HG03558 (cell line): ENCODE data around the gene BAIAP2.
"Not testable (repeated sequence)": the region's sequence is repeated elsewhere in the genome, so short reads cannot be mapped to it uniquely, and the experiment has no call there.

Experiments used
- ATAC-seq: cut with Tn5 transposase; IDR thresholded peaks from one replicate; pipeline ENCODE4 v1.9.1; 2021; ENCODE audit warnings: moderate number of reproducible peaks; ENCODE audit not compliant: unreplicated experiment; ENCODE audit errors: extremely low read depth

The BAIAP2 gene

DNA sequence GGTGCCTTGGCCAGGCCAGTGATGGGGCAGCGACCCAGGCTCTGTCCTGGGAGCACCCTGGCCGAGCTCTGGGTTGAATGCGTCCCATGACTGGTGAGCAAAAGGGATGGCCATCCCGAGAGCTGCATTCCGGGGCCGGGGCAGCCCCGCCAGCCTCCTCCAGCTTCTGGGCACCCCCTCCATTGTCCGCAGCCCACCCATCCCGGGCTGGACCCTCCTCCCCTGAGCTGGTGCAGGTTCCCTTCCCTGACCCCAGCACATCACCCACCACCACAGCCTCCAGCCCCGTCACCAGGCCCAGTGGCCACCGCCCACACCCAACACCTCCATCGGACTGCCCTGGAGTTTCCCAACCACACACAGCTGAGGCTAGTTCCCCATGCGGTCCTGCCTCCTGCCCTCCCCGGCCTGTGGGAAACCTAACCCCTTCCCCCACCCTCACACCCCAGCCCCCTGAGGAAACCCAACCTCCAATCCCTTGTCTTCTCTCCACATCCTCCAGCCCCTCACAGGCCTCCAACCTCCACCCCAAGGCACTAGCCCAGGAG, 114.1 kb downstream of the BAIAP2 start:
- ATAC-seq, result no peak

DNA sequence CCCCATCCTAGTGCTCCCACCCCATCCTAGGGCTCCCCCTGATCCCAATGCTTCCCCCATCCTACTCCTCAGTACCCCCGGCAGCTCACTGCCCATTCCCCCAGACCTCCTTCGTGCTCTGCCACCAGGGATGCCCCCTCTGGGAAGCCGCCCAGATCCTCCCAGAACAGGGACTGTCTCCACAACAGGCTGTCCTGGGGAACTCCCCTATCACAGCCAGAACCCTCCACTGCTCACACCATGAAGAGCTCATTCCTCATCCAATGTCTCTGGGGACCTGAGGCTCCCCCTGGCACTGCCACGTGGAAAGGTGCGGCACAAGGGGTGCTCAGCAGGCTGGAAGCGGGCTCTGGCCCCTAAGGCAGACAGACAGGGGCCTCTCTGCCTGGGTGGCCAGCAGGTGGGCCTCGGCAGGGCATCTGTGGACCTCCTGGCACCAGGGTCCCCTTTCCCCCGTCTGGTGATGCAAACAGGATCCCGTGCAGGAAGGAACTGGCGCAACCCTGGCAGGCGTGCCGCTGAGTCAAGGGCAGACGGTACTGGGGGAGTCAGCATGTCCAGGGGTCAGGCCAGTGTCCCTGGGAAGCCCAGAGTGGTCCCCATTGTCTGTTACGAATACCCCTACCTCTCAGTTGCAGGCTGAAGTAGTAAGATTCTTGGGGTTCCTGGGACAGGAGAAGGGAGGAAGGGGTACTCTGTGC, 115.6 kb downstream of the BAIAP2 start:
- no peak for ATAC-seq

- ATAC-seq, result no peak
Measured at GRCh38 chr17:81151278-81151677, 116.3 kb downstream of the BAIAP2 start.

- no peak for ATAC-seq
Measured at GRCh38 chr17:81152288-81152828, 117.4 kb downstream of the BAIAP2 start.

DNA sequence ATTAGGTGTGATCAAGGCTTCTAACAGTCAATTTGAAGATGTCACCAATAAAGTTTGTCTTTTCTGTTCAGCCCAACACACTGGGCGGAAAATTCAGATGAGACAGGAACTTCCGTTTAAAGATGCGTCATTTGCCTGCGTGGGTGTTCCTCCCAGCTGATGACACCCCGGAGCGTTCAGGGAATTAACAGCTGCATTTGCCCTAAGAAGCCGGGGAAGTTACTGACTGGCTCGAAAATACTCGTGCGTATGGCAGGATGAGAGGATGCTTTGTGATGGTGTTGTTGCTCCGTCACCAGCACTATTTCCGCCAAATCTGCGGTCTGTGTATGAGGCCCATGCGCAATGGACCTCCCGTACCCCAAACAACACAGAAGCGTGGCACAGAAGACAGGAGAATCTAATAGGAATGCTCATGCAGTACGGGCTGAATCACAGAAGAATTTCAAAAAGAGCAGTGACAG, 118.4 kb downstream of the BAIAP2 start:
- no peak for ATAC-seq

DNA sequence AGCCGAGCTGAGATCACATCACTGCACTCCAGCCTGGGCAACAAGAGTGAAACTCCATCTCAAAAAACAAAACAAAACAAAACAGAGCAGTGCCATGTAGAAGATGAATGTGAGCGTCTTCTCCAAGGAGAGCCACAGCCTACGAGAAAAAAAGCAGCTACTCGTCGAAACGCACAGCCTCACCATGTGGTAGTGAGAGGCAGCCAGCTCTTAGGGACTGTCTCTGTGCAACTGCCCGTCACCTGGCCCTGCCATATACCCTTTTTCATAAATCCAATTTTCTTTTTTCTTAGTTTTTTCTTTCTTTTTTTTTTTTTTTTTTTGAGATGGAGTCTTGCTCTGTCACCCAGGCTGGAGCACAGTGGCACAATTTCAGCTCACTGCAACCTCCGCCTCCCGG, 119.1 kb downstream of the BAIAP2 start:
- ATAC-seq, result not testable (repeated sequence)

DNA sequence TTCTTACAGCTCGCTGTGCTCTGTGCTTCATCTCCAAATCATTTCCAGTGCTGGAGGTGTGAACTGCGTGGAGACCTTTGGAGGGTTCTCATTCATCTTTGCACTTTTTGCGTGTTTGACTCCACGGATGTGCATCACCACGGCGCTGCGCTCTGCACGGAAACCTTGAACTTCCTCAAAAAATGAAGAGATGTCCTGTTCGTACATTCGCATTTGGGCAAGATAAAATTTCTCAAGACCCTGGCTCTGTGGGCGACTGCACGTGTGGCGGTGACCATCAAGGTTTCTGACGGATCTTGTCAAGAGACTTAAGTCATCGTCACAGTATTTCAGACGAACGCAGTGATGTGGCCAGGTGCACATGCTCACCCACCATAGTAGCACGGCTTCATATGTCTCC, 120.0 kb downstream of the BAIAP2 start:
- ATAC-seq, result no peak

DNA sequence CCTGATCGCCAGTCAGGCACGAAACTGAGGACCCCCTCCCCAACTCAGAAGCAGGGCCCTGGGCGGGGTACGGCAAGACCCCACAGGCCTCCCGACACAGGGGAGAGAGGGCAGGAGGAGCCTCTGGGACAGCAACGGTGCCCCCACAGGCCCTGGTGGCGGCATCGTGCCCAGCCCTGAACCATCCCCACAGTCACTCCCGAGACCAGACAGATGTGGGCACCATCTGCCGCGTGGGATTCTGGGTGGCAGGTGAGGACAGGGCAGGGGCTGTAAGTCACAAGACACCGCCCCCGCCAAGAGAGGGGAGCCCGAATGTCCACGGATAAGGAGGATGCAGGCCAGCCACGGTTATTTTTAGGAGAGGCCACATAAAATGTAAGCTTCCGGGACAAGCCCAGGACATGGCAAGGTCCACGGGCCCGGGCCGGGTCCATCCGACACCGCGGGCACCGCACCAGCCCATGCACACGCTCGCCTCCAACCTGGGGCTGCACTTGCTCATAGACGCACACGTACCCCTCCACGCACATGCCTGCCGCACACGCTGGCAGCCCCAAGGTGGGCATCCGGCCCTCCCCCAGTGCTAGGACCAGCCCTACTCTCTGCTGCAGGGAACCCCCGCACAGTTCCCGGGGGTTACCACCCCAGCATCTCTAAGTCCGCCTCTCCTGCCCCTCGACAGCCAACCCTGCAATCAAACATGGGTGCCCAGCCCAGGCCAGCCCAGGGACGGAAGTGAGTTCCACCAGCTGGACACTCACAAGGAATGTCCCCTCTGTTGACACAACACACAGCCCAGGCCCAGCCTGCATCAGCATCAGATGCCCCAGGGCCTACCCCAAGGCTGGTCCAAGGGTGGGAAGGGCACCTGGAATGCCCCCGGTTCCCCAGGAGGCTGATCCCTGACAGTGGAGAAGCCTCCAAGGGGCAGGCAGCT, 122.2 kb downstream of the BAIAP2 start:
- ATAC-seq, result no peak

- no peak for ATAC-seq
Measured at GRCh38 chr17:81157848-81158687, 123.1 kb downstream of the BAIAP2 start.

DNA sequence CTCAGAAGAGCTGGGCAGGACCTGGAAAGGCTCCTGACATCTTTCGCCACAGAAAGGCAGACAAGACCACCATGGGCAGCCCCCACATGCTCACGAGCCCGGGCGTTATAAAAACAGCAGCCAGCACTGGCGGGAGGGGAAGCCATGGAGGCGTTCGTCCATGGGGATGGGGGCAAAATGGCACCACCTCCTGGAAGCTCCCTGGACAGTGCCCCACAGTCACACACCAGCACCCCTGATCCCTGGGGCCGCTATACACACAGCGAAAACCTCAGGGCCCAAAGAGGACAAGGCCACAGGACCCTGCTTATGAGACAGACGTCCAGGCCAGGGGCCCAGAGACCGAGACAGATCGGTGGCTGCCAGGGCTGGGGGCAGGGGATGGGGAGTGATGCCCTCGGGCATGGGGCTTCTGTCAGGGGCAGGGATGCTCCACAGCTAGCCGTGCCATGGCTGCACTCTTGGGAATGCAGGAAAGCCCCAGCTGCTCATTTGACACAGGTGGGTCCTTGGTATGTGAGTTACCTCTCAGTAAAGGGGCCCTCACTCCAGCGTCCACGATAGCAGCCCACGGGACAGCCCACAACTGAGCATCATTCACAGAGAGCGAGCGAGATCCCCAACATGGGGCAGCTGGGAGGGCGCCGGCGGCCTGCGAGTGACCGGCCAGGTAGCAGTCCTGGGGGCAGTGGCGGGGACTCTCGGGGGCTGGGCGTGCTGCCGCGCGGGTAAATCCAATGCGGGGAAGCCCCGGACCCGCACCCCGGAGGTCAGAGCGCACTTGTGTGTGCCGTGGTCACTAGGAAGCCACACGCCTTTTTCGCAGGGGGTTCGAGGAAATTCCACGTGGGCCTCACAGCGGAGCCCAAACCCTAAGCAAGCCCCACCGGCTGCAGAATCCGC, 124.0 kb downstream of the BAIAP2 start:
- no peak for ATAC-seq

- no peak for ATAC-seq
Measured at GRCh38 chr17:81159611-81160265, 124.8 kb downstream of the BAIAP2 start.

DNA sequence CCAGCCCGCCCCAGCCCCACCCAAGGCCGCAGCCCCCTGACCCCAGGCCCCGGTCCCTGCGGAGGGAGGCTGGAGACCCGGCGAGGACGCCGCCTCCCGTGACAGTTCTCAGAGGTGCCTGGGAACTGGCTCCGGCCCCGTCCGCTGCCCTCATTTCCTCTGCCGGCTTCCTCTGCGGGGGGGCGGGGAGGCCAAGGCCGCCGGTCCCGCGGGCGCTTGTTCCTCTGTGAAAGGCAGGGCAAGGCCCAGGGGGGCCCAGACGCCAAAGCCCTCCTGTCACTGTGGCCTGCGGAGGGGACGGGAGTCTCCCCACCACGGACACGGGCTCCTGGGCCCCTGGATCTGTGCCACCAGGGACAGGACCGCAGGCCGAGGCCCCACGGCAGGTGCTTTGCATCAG, 125.4 kb downstream of the BAIAP2 start:
- no peak for ATAC-seq

- no peak for ATAC-seq
Measured at GRCh38 chr17:81160747-81161453, 125.9 kb downstream of the BAIAP2 start.

- ATAC-seq, result no peak
Measured at GRCh38 chr17:81161536-81161935, 126.6 kb downstream of the BAIAP2 start.

- no peak for ATAC-seq
Measured at GRCh38 chr17:81161972-81162371, 127.0 kb downstream of the BAIAP2 start.

- no peak for ATAC-seq
Measured at GRCh38 chr17:81162491-81162890, 127.5 kb downstream of the BAIAP2 start.

- no peak for ATAC-seq
Measured at GRCh38 chr17:81163051-81163695, 128.2 kb downstream of the BAIAP2 start.
